Stimulated activated CD4-positive, alpha-beta T cell treated with anti-CD3 and anti-CD28 coated beads, Interleukin-12 subunit alpha, Interleukin-12 subunit beta, amount 100 ng/mL, for 4 hours (primary cell): Measurements from ENCODE around the gene CSRP3.
A peak's percentile ranks its signal among the peaks of the same experiment; 100 is the strongest.

Source experiments
- DNase-seq: peaks from one replicate; pipeline ENCODE4 v3.0.0-alpha.2; 2020

CSRP3 gene

GRCh38 chr11:19201737-19202605 lies at the start of gene CSRP3:
Gene CSRP3, minus strand, starts transcription at chr11:19201983. Its CDS starts 9,535 bp downstream, at chr11:19192448.
- DNase-seq = no peak

- DNase-seq = no peak
Measured at GRCh38 chr11:19251577-19251976, 49.8 kb upstream of the CSRP3 start.

- DNase-seq = no peak
Measured at GRCh38 chr11:19246816-19247215, 45.0 kb upstream of the CSRP3 start.

GRCh38 chr11:19245351-19245750 lies 43.6 kb upstream of the CSRP3 start:
- no peak for DNase-seq

GRCh38 chr11:19244621-19245020 lies 42.8 kb upstream of the CSRP3 start:
- DNase-seq = no peak

GRCh38 chr11:19244084-19244483 lies 42.3 kb upstream of the CSRP3 start:
- DNase-seq = no peak

- DNase-seq = no peak
Measured at GRCh38 chr11:19243613-19244012, 41.8 kb upstream of the CSRP3 start.

- DNase-seq = no peak
Measured at GRCh38 chr11:19243143-19243542, 41.4 kb upstream of the CSRP3 start.

- DNase-seq = peak; percentile 8
Measured at GRCh38 chr11:19242179-19242932, 40.6 kb upstream of the CSRP3 start.

- peak; percentile 11 for DNase-seq
Measured at GRCh38 chr11:19241260-19242178, 39.7 kb upstream of the CSRP3 start.

GRCh38 chr11:19240420-19241259 lies 38.9 kb upstream of the CSRP3 start, which contains the start of gene E2F8:
Gene E2F8, minus strand, starts transcription at chr11:19240945. Its CDS starts 824 bp downstream, at chr11:19240121.
- DNase-seq = peak; percentile 78

- no peak for DNase-seq
Measured at GRCh38 chr11:19239039-19239438, 37.3 kb upstream of the CSRP3 start.

- DNase-seq = no peak
Measured at GRCh38 chr11:19237813-19238212, 36.0 kb upstream of the CSRP3 start.

GRCh38 chr11:19237381-19237780 lies 35.6 kb upstream of the CSRP3 start:
- DNase-seq = no peak

- DNase-seq = no peak
Measured at GRCh38 chr11:19234231-19234817, 32.5 kb upstream of the CSRP3 start.

- DNase-seq = no peak
Measured at GRCh38 chr11:19232910-19233503, 31.2 kb upstream of the CSRP3 start.

- DNase-seq = no peak
Measured at GRCh38 chr11:19229671-19230070, 27.9 kb upstream of the CSRP3 start.

GRCh38 chr11:19228968-19229367 lies 27.2 kb upstream of the CSRP3 start:
- DNase-seq = no peak

- DNase-seq = no peak
Measured at GRCh38 chr11:19226378-19227195, 24.8 kb upstream of the CSRP3 start.

GRCh38 chr11:19225581-19225980 lies 23.8 kb upstream of the CSRP3 start:
- DNase-seq = no peak
